ENCODE results near the gene MAML3. TPM values are rescaled to one million over a fixed set of nuclear protein-coding genes. Genes with fewer than 3 reads are reported as not detected.

The MAML3 gene
- total RNA-seq, 1 donor from 2014 or later: 8.1 TPM

GRCh38 chr4:139786494-139787354 lies 367.3 kb downstream of the MAML3 start:
- FAIRE-seq: no peak
- H3K27ac Mint-ChIP-seq (ENCODE audit: unreplicated experiment): no peak overlapping the region

GRCh38 chr4:139785356-139785755 lies 368.6 kb downstream of the MAML3 start:
- TF ChIP-seq EZH2 (IDR thresholded peaks at IDR 0.05; ENCODE audit: insufficient read depth, low read length) (no peak), CTCF (IDR thresholded peaks at IDR 0.05; ENCODE audit: insufficient read depth, low read depth, low read length) (no peak)
- H3K27me3 ChIP-seq (ENCODE audit: insufficient read depth, low read length): no peaks in the 10 kb centered on the region
- DNase-seq (ENCODE audit: low read depth): no peak
- no peaks in the 10 kb centered on the region for H3K9me3 ChIP-seq (ENCODE audit: insufficient read depth, low read depth, low read length)
- H3K4me1 Mint-ChIP-seq (ENCODE audit: low read depth, unreplicated experiment): peaks cover 15% of the 10 kb centered on the region
- H3K9me3 Mint-ChIP-seq (ENCODE audit: unreplicated experiment): peaks cover 2% of the 10 kb centered on the region
- H3K4me1 ChIP-seq (ENCODE audit: insufficient read depth, low read length): no peaks in the 10 kb centered on the region
- H3K4me2 ChIP-seq (ENCODE audit: low read length): no peak overlapping the region
- H3K9ac ChIP-seq (ENCODE audit: low read length): no peak overlapping the region
- no peaks in the 10 kb centered on the region for H3K79me2 ChIP-seq (ENCODE audit: insufficient read depth, low read length)
- H3K27ac ChIP-seq (ENCODE audit: low read depth, low read length): no peak overlapping the region
- no peaks in the 10 kb centered on the region for H3K27me3 Mint-ChIP-seq (ENCODE audit: low read depth, unreplicated experiment)
- H3K27ac Mint-ChIP-seq (ENCODE audit: unreplicated experiment): no peak overlapping the region
- no peak for FAIRE-seq
- H3K36me3 Mint-ChIP-seq (ENCODE audit: low read depth, unreplicated experiment): no peaks in the 10 kb centered on the region
- H3K4me3 ChIP-seq (ENCODE audit: insufficient read depth, low read depth, low read length): no peak overlapping the region
- no peaks in the 10 kb centered on the region for H3K36me3 ChIP-seq (ENCODE audit: insufficient read depth, low read length)
- no peaks in the 10 kb centered on the region for H4K20me1 ChIP-seq (ENCODE audit: insufficient read depth, low read length)
- H3K4me3 Mint-ChIP-seq (ENCODE audit: unreplicated experiment): no peak overlapping the region
- no peak overlapping the region for H2AFZ ChIP-seq (ENCODE audit: low read depth, low read length)

More at GRCh38 chr4:139786494-139787354, 367.3 kb downstream of the MAML3 start:
- DNase-seq (ENCODE audit: low read depth): no peak
- peaks cover 15% of the 10 kb centered on the region for H3K4me1 Mint-ChIP-seq (ENCODE audit: low read depth, unreplicated experiment)
- no peaks in the 10 kb centered on the region for H3K27me3 Mint-ChIP-seq (ENCODE audit: low read depth, unreplicated experiment)
- Histone ChIP-seq H3K9me3 (ENCODE audit: insufficient read depth, low read depth, low read length) (no peaks in the 10 kb centered on the region), H3K4me2 (ENCODE audit: low read length) (no peak overlapping the region), H3K27ac (ENCODE audit: low read depth, low read length) (no peak overlapping the region), H3K79me2 (ENCODE audit: insufficient read depth, low read length) (no peaks in the 10 kb centered on the region), H3K4me3 (ENCODE audit: insufficient read depth, low read depth, low read length) (no peak overlapping the region), H3K4me1 (ENCODE audit: insufficient read depth, low read length) (no peaks in the 10 kb centered on the region), H4K20me1 (ENCODE audit: insufficient read depth, low read length) (no peaks in the 10 kb centered on the region), H2AFZ (ENCODE audit: low read depth, low read length) (no peak overlapping the region), H3K36me3 (ENCODE audit: insufficient read depth, low read length) (no peaks in the 10 kb centered on the region), H3K9ac (ENCODE audit: low read length) (no peak overlapping the region), H3K27me3 (ENCODE audit: insufficient read depth, low read length) (no peaks in the 10 kb centered on the region)
- peaks cover 2% of the 10 kb centered on the region for H3K9me3 Mint-ChIP-seq (ENCODE audit: unreplicated experiment)
- TF ChIP-seq CTCF (IDR thresholded peaks at IDR 0.05; ENCODE audit: insufficient read depth, low read depth, low read length): no peak
- no peak for TF ChIP-seq EZH2 (IDR thresholded peaks at IDR 0.05; ENCODE audit: insufficient read depth, low read length)
- H3K4me3 Mint-ChIP-seq (ENCODE audit: unreplicated experiment): no peak overlapping the region
- no peaks in the 10 kb centered on the region for H3K36me3 Mint-ChIP-seq (ENCODE audit: low read depth, unreplicated experiment)

All from astrocyte (in vitro differentiated cells and primary cell).